ENCODE measurements around the gene CFB. TPM values are rescaled to one million over a fixed set of nuclear protein-coding genes. Genes with fewer than 3 reads are reported as not detected.

The CFB gene
- total and polyA plus RNA-seq, 9 of the 15 experiments (the other 6 are each of a cell fraction or from before 2014, with no cell fraction given): 0.08 to 0.91 (median 0.22) TPM; not detected in 4

DNA sequence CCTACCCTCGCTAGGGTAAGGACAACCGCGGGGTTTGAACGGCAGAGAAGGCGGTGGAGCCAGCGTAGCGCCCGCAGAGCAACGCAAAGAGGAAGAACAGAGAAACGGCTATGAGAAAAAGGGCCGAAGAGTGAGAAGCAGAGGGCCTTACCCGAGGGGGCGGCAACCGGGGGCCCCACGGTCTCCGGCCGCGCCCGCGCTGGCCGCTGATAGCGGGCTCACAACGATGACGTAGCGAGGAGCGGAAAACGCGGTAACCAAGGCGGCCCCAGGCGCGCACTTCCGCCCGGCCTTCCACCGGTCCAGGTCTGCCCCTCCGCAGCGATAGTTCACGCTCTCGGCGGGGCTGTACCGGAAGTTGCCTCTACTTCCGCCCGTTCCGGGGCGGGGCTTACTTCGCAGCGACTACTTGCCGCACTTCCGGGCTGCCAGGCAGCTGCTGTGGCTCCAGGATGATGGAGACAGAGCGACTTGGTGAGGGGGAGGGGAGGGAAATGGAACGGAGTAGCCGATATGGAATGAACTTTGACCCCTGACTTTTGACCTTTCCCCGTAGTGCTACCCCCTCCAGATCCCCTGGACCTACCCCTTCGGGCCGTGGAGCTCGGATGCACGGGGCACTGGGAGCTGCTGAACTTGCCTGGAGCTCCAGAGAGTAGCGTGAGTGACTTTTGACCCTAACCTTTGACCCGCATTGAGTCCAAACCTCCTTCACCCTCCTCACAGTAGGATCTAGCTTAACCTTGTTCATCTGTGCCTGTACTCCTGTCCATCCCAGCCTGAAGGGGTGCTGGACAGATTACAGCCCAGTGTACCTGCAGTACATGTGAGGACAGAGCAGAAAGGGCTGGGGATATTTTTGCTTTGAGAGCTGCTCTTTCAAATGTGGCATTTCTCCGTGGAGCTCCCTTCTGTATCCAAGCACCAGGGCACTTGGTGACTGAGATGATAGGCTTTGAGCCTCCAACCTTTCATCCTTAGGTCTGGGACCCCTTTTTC lies 13.1 kb downstream of the CFB start, which contains the start of the genes NELFE and SKIC2 (continued):
- TF ChIP-seq THRB (CRISPR knock-in tag; conservative IDR thresholded peaks at IDR 0.05) (peak; percentile 97), PATZ1 (CRISPR knock-in tag; IDR thresholded peaks at IDR 0.05; ENCODE audit: borderline replicate concordance) (peak; percentile 77; the same call in 1 of the 2 replicates), ARID2 (IDR thresholded peaks at IDR 0.05) (no peak), CREB1 (IDR thresholded peaks at IDR 0.05) (peak; percentile 99), CREB1 (CRISPR knock-in tag; IDR thresholded peaks at IDR 0.05) (peak; percentile 99), ZNF668 (CRISPR knock-in tag; IDR thresholded peaks at IDR 0.05) (peak; percentile 76; the same call in 1 of the 2 replicates), ZFP1 (CRISPR knock-in tag; IDR thresholded peaks at IDR 0.05) (peak; percentile 61; the same call in 1 of the 2 replicates), ZC3H11A (IDR thresholded peaks at IDR 0.05; ENCODE audit: low read depth, low read length) (0 out of 2 replicates have a peak, but pooled peaks have one; percentile 51), NR0B1 (IDR thresholded peaks at IDR 0.05; ENCODE audit: partially characterized antibody) (no peak), SETDB1 (IDR thresholded peaks at IDR 0.05; ENCODE audit: low read length) (peak; percentile 29)
- TF ChIP-seq, protein P1, sequence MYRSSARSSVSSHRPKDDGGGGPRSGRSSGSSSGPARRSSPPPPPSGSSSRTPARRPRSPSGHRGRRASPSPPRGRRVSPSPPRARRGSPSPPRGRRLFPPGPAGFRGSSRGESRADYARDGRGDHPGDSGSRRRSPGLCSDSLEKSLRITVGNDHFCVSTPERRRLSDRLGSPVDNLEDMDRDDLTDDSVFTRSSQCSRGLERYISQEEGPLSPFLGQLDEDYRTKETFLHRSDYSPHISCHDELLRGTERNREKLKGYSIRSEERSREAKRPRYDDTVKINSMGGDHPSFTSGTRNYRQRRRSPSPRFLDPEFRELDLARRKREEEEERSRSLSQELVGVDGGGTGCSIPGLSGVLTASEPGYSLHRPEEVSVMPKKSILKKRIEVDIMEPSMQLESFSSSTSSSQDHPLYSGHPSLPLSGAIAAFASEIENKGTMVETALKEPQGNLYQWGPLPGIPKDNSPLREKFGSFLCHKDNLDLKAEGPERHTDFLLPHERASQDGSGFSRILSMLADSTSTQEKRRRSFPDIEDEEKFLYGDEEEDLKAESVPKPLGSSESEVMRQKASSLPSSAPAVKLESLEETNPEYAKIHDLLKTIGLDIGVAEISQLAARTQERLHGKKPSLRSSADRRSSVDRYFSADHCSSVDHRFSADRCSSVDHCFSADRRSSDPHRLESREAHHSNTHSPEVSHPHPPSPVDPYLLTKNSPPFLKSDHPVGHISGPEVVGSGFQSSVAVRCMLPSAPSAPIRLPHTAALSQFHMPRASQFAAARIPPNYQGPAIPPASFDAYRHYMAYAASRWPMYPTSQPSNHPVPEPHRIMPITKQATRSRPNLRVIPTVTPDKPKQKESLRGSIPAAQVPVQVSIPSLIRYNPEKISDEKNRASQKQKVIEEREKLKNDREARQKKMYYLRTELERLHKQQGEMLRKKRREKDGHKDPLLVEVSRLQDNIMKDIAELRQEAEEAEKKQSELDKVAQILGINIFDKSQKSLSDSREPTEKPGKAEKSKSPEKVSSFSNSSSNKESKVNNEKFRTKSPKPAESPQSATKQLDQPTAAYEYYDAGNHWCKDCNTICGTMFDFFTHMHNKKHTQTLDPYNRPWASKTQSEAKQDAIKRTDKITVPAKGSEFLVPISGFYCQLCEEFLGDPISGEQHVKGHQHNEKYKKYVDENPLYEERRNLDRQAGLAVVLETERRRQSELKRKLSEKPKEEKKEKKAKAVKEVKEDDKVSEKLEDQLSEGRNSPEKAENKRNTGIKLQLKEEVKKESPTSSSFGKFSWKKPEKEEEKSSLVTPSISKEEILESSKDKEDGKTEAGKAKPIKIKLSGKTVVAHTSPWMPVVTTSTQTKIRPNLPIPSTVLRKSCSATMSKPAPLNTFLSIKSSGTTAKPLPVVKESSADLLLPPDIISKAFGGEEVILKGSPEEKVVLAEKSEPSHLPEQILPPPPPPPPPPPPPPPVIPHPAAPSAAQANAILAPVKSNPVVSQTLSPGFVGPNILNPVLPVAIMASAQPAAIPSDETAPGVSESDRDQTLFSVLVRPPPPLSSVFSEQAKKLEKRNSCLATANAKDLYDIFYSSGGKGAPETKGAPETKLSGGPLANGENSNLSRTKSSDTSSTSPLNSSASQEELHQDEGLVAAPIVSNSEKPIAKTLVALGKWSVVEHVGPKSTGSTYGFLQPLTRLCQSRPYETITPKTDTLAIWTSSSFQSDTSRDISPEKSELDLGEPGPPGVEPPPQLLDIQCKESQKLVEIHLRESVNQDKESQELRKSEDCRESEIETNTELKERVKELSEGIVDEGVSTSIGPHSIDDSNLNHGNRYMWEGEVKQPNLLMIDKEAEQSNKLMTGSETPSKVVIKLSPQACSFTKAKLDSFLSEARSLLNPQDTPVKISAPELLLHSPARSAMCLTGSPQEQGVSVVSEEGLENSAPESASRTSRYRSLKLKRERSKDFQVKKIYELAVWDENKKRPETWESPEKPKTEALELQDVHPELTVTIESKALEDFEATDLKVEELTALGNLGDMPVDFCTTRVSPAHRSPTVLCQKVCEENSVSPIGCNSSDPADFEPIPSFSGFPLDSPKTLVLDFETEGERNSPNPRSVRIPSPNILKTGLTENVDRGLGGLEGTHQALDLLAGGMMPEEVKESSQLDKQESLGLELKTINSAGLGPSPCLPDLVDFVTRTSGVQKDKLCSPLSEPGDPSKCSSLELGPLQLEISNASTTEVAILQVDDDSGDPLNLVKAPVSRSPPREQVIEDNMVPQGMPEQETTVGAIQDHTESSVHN (IDR thresholded peaks at IDR 0.05; ENCODE audit: borderline replicate concordance in 1 of 2, low read depth in 1 of 2): peak in 1 of 2 experiments; percentile 15; a peak in 1 of 4 replicates
